ENCODE measurements around the gene MBOAT2.

MBOAT2 gene

GRCh38 chr2:8821276-8822217, 181.9 kb downstream of the MBOAT2 start:
- DNase-seq (ENCODE audit: low spot score), result peak; percentile 66

GRCh38 chr2:8819948-8820347, 183.5 kb downstream of the MBOAT2 start:
- no peak for DNase-seq (ENCODE audit: low spot score)

DNA sequence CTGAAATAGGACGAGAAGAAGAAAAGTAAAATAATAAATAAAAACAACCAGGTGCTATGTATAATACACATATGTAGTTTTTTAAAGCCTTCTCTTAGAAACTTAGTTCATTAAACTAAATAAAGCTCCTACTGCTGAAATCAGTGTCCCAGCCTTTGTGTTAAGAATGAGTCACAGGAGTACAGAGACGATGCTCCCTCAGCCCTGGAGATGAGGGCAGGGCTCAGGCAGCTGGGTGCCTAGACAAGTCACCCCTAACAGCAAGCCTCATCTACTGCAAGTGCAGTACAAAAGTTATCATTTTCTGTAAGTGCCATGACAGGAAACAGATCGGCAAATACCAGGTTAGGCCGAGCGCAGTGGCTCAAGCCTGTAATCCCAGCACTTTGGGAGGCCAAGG, 184.3 kb downstream of the MBOAT2 start:
- DNase-seq (ENCODE audit: low spot score), result no peak

- DNase-seq (ENCODE audit: low spot score), result no peak
Observed at GRCh38 chr2:8817221-8817620, 186.3 kb downstream of the MBOAT2 start.

DNA sequence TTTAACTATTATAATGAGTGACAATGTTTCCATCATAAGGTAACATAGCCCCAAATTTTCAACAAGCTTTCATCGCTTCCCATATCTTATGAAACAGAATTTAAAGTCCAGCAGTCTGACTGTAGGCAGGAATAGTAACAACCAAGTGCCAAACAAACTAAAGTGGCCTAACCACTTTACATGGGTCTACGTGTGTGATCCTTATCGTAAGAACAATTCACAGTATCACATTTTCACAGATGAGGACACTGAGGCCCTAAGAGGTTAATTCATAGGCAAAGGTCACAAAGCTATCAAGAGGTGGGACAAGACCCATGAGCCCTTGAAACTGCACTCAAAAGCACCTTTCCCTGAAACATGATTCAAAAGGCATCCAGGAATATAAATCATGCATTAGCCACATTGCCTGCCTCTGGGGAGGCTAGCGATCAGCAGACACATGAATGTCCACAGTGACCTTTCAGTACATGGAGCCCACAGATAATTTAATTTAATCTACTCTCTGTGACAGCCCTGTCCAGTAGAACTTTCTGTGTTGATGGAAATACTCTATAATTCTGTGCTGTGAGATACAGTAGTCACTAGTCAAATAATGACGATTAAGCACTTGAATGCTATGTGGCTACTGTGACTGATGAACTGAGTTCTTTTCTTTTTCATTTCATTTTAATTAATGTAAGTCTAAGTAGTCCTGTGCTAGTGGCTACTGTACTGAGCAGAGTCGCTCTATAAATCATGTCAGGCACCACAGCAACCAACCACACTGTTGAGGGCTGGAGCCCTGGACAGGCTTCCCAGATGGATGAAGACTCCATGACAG, 196.4 kb downstream of the MBOAT2 start:
- DNase-seq (ENCODE audit: low spot score), result no peak

DNA sequence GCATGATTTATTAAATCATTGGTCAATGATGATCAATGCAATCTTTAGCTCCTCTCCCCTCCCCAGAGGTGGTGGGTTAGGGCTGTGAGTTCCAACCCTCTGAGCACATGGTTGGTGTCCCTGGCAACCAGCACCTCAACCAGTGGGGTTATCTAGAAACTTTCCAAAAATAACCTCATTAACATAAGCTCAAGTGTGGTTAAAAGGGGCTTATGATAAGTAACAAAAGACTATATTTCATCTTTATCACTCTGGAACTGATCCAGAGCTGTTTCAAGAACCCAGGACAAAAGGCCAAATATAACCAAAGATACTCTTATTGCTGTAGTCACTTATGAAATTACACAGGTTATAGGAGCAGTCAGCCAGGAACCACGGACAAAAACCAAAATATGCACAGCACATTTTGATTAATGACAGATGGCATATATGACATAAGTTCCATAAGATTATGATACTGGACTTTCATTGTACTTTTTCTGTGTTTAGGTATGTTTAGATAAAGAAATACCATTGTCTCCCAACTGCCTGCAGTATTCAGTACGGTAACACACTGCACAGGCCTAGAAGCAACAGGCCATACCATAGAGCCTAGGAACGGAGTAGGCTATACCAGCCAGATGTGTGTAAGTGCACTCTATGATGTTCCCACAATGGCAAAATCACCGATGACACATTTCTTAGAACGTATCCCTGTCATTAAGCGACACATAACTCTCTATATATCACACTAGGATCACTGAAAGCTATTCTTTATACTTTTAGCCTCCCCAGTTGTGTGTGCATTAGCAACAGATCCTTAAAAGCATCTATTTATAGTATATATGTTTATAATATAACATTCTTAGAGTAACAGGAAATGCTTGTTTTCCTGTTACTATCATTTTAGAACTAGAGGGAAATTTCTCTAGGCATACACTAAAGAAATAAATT, 197.9 kb downstream of the MBOAT2 start:
- no peak for DNase-seq (ENCODE audit: low spot score)

- no peak for DNase-seq (ENCODE audit: low spot score)
Observed at GRCh38 chr2:8803658-8804379, 199.7 kb downstream of the MBOAT2 start.

- no peak for DNase-seq (ENCODE audit: low spot score)
Observed at GRCh38 chr2:8802741-8803140, 200.7 kb downstream of the MBOAT2 start.

Measured in globus pallidus (tissue), 1 donor.